Measurements from ENCODE around the gene RAB11FIP4. TPM values are rescaled to one million over a fixed set of nuclear protein-coding genes. Genes with fewer than 3 reads are reported as not detected.
A peak's percentile ranks its signal among the peaks of the same experiment; 100 is the strongest.
"Not testable (repeated sequence)": the region's sequence is repeated elsewhere in the genome, so short reads cannot be mapped to it uniquely, and the experiment has no call there.

The RAB11FIP4 gene
- polyA plus RNA-seq (2012; rRNA removed) = 7.1 and 9.4 TPM in 2 replicates
- 7.0 and 10.5 TPM in 2 replicates for polyA plus RNA-seq (2012; cell fraction: cytosol; rRNA removed)
- polyA plus RNA-seq (2012; cell fraction: nucleus; rRNA removed) = 5.4 and 6.5 TPM in 2 replicates

GRCh38 chr17:31391496-31391949 lies at the start of gene RAB11FIP4:
Gene RAB11FIP4, plus strand, starts transcription at chr17:31391675. Its CDS starts 178 bp downstream, at chr17:31391853.
- no peaks in the 10 kb centered on the region for H3K36me3 ChIP-seq (replicated peaks in 1 of 2; ENCODE audit: control insufficient read depth in 1 of 2, insufficient read depth in 2 of 2, low read length in 1 of 2)
- no peaks in the 10 kb centered on the region for H3K9me2 ChIP-seq
- no peak within 1 kb of the TSS for H3K9ac ChIP-seq
- H2AFZ ChIP-seq (ENCODE audit: low read depth) = 0 out of 2 replicates have a peak within 1 kb of the TSS, but pooled peaks have one; percentile 22
- peaks cover 0 to 32% of the 10 kb centered on the region in 2 experiments; a peak in 2 of 4 replicates for H3K4me1 ChIP-seq (ENCODE audit: control insufficient read depth in 1 of 2, insufficient read depth in 2 of 2, low read depth in 1 of 2, low read length in 1 of 2)
- DNase-seq = peak; percentile 91
- POLR2A ChIA-PET = interaction anchor here (1.3 kb wide), 1 partner anchor 33 kb away, joined by 7 read pairs; no protein-coding TSS in a partner anchor
- no peaks in the 10 kb centered on the region for H3K27me3 ChIP-seq (ENCODE audit: insufficient read depth)
- H3K79me2 ChIP-seq (ENCODE audit: insufficient read depth) = no peaks in the 10 kb centered on the region
- H3K27ac ChIP-seq (ENCODE audit: low read depth in 2 of 2, low read length in 1 of 2) = peak within 1 kb of the TSS in 1 of 2 experiments; percentile 72; a peak in 2 of 4 replicates
- H4K20me1 ChIP-seq (ENCODE audit: insufficient read depth) = no peaks in the 10 kb centered on the region
- H3K4me2 ChIP-seq = peak within 1 kb of the TSS; percentile 70
- CTCF ChIA-PET = interaction anchor here (0.9 to 6.7 kb wide), 11 partner anchors 15 to 131 kb away, joined by 3 to 127 read pairs (median 4); no protein-coding TSS in a partner anchor
- TF ChIP-seq NRF1 (IDR thresholded peaks at IDR 0.05; ENCODE audit: low read depth, low read length) (no peak), GATA2 (CRISPR knock-in tag; IDR thresholded peaks at IDR 0.05) (no peak), POLR2AphosphoS5 (IDR thresholded peaks at IDR 0.05; ENCODE audit: low read depth, low read length) (no peak)
- H3K4me3 ChIP-seq (ENCODE audit: low read depth in 2 of 2, low read length in 1 of 2) = peak within 1 kb of the TSS; percentile 53 to 57
- WGBS (ENCODE audit: low lambda C conversion rate) = 2% methylated on average over 45 of the region's 69 CpGs
- peaks cover 9% of the 10 kb centered on the region for H3F3A ChIP-seq (replicated peaks; ENCODE audit: insufficient read depth)
- H3K9me3 ChIP-seq = no peaks in the 10 kb centered on the region

GRCh38 chr17:31345191-31345747 lies 46.2 kb upstream of the RAB11FIP4 start:
- H3K4me2 ChIP-seq; DNase-seq; CTCF ChIA-PET; POLR2A ChIA-PET; H4K20me1 ChIP-seq (ENCODE audit: insufficient read depth); H3K79me2 ChIP-seq (ENCODE audit: insufficient read depth); H3K9me2 ChIP-seq; H3K27ac ChIP-seq (ENCODE audit: low read depth in 2 of 2, low read length in 1 of 2); H3K27me3 ChIP-seq (ENCODE audit: insufficient read depth); H3K4me1 ChIP-seq (ENCODE audit: control insufficient read depth in 1 of 2, insufficient read depth in 2 of 2, low read depth in 1 of 2, low read length in 1 of 2); H3K4me3 ChIP-seq (ENCODE audit: low read depth in 2 of 2, low read length in 1 of 2); H3F3A ChIP-seq (replicated peaks; ENCODE audit: insufficient read depth); H3K9me3 ChIP-seq; H3K9ac ChIP-seq; H2AFZ ChIP-seq (ENCODE audit: low read depth): not testable (repeated sequence)
- H3K36me3 ChIP-seq (replicated peaks in 1 of 2; ENCODE audit: control insufficient read depth in 1 of 2, insufficient read depth in 2 of 2, low read length in 1 of 2) = peaks cover 30 to 45% of the 10 kb centered on the region in 2 experiments
- WGBS (ENCODE audit: low lambda C conversion rate) = 95% methylated on average over 14 of the region's 34 CpGs

GRCh38 chr17:31349454-31349853 lies 42.0 kb upstream of the RAB11FIP4 start:
- TF ChIP-seq FOSL2 (IDR thresholded peaks at IDR 0.05; ENCODE audit: borderline replicate concordance, low read depth) (no peak), TCF12 (IDR thresholded peaks at IDR 0.05) (peak; percentile 58), GABPA (IDR thresholded peaks at IDR 0.05; ENCODE audit: low read depth) (no peak), EP300 (IDR thresholded peaks at IDR 0.05; ENCODE audit: borderline replicate concordance in 1 of 2, low read depth in 1 of 2, low read length in 1 of 2) (peak in 1 of 2 experiments; percentile 57; a peak in 1 of 4 replicates), NRF1 (IDR thresholded peaks at IDR 0.05; ENCODE audit: low read depth, low read length) (no peak), GATA2 (CRISPR knock-in tag; IDR thresholded peaks at IDR 0.05) (no peak), ZBTB33 (IDR thresholded peaks at IDR 0.05; ENCODE audit: borderline replicate concordance, low read depth) (no peak), MXI1 (IDR thresholded peaks at IDR 0.05; ENCODE audit: low read depth, low read length) (no peak), RXRA (IDR thresholded peaks at IDR 0.05; ENCODE audit: borderline replicate concordance, low read depth) (no peak), PBX3 (IDR thresholded peaks at IDR 0.05) (peak; percentile 50; the same call in 1 of the 2 replicates), JUND (IDR thresholded peaks at IDR 0.05) (peak; percentile 49; the same call in 1 of the 2 replicates), RAD21 (IDR thresholded peaks at IDR 0.05; ENCODE audit: low read length) (no peak), NFIC (IDR thresholded peaks at IDR 0.05; ENCODE audit: borderline replicate concordance) (0 out of 2 replicates have a peak, but pooled peaks have one; percentile 18), MEF2A (IDR thresholded peaks at IDR 0.05; ENCODE audit: borderline replicate concordance, low read depth) (peak; percentile 81), POLR2AphosphoS5 (IDR thresholded peaks at IDR 0.05; ENCODE audit: low read depth, low read length) (no peak), RCOR1 (IDR thresholded peaks at IDR 0.05; ENCODE audit: low read length) (no peak), TEAD4 (IDR thresholded peaks at IDR 0.05; ENCODE audit: borderline replicate concordance, insufficient read depth) (0 out of 2 replicates have a peak, but pooled peaks have one; percentile 19)
- Histone ChIP-seq H3F3A (replicated peaks; ENCODE audit: insufficient read depth) (no peaks in the 10 kb centered on the region), H3K4me2 (no peak overlapping the region), H3K9ac (no peak overlapping the region), H3K27me3 (ENCODE audit: insufficient read depth) (no peaks in the 10 kb centered on the region), H2AFZ (ENCODE audit: low read depth) (no peak overlapping the region), H3K9me3 (no peaks in the 10 kb centered on the region), H4K20me1 (ENCODE audit: insufficient read depth) (no peaks in the 10 kb centered on the region), H3K9me2 (no peaks in the 10 kb centered on the region), H3K27ac (ENCODE audit: low read depth in 2 of 2, low read length in 1 of 2) (peak overlapping the region; percentile 14 to 16; a peak in 3 of 4 replicates), H3K79me2 (ENCODE audit: insufficient read depth) (no peaks in the 10 kb centered on the region; the same call in 1 of the 2 replicates), H3K4me1 (ENCODE audit: control insufficient read depth in 1 of 2, insufficient read depth in 2 of 2, low read depth in 1 of 2, low read length in 1 of 2) (no peaks in the 10 kb centered on the region; a peak in 1 of 4 replicates), H3K4me3 (ENCODE audit: low read depth in 2 of 2, low read length in 1 of 2) (no peak overlapping the region), H3K36me3 (replicated peaks in 1 of 2; ENCODE audit: control insufficient read depth in 1 of 2, insufficient read depth in 2 of 2, low read length in 1 of 2) (peaks cover 48 to 50% of the 10 kb centered on the region in 2 experiments)
- DNase-seq = no peak
- POLR2A ChIA-PET = no interaction called here
- CTCF ChIA-PET = interaction anchor here (0.9 to 1.3 kb wide), 2 partner anchors 14 to 493 kb away, joined by 3 to 4 read pairs; no protein-coding TSS in a partner anchor
